UCSD-AML1 (cell line): ENCODE results near the gene JMJD1C.
"Not testable (repeated sequence)": the region's sequence is repeated elsewhere in the genome, so short reads cannot be mapped to it uniquely, and the experiment has no call there.

Experiments used
- DNase-seq: peaks from one replicate; lab custom pipeline; 2025; ENCODE audit not compliant: unreplicated experiment; lab: John Stamatoyannopoulos, UW

The JMJD1C gene

GRCh38 chr10:63410633-63411032 lies 55.1 kb downstream of the JMJD1C start:
- DNase-seq: no peak

DNA sequence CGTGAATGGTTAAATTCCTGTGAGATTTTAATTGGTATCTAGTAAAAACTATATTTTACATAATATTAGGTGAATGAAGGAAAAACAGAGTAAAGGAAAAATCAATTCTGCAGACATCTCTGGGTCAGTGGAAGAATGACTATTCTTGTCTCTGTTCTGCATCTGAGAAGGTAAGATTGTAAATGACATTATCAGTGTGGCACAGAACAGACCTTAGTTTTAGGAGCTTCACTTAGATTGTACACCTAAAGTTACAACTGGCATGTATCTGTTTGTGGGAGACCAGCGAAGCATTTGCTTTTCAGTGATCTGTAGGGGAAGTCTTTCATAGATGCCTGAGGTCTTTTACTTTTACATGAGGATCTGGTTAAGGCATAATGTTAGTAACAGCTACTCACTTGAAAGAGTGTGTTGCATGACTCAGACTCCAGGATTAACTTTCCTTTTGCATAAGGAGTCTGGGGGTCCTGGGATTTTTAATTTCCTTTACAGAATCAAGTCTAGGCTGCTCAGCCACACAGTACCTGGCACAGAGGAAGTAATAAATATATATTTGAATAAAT lies 56.2 kb downstream of the JMJD1C start:
- DNase-seq: no peak

DNA sequence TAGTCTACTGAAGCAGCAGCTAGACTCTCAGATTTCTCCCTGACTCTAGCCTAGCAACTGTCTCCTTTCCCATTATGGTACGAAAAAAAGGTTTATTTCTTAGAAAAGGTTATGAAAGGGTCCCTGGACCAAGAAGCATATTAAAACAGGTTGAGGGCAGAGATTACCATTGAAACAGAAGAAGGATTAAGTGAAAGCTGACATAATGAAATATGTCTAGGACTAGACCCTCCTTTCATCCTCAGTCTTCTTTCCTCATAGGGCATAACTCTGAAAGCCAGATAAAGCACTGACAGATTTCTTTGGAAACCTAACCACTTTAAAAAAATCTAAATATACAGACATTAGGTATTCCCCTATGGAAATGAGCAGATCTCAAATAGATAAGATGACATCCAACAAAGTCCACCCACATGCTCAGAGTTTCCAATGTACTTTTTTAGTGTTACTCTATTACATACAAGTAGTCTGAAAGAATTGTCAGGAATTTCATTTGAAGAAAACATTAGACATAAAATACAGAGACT lies 58.6 kb downstream of the JMJD1C start:
- DNase-seq: no peak

DNA sequence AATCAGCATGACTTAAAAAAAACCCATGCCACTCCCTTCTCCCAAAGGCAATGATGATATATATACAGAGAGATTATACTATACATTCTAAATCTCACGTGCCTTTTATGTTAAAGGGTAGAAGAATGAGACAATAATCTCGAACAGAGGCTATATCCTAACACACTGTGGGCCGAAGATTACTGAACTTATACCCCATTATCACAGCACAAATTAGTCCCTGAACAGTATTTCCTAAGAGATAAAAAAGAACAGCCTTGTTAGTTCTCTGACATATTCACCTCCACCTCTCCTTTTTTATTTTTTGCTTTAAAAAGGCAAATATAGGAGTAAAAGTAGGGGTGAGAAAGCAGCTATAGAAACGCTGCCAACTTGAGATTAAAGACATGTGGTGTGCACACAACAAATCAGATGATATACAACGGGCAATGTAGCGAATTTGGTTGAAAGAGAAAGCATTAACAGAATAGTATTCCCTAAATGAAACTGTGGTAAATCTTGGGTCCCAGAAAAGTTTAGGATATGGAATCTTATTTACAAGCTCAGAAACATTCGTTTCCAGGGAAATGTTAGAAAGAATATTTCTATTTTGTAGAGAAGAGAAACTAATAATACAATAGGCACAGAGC lies 69.5 kb downstream of the JMJD1C start:
- no peak for DNase-seq

DNA sequence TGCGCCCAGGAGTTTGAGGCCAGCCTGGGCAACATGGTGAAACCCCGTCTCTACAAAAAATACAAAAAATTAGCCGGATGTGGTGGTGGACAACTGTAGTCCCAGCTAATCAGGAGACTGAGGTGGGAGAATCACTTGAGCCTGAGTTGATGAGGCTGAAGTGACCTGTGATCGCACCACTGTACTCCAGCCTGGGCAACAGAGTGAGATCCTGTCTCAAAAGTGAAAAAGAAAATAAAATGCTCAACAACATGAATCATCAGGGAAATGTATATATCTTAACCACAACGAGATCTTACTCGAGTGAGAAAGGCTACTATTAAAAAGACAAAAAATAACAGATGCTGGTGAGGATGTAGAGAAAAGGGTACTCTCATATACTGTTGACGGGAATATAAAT lies 72.7 kb downstream of the JMJD1C start:
- DNase-seq: no peak

DNA sequence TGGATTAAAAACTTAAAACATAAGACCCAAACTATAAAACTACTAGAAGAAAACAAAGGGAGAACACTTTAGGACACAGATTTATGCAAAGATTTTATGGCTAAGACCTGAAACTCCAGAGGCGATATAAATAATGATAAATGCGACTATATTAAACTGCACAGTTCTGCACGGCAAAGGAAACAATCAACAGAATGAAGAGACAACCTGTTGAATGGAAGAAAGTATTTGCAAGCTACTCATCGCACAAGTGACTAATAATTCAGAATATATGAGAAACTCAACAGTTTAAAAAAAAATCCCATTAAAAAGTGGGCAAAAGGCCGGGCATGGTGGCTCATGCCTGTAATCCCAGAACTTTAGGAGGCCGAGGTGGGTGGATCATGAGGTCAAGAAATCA lies 73.6 kb downstream of the JMJD1C start:
- no peak for DNase-seq

- no peak for DNase-seq
These were observed 74.0 kb downstream of the JMJD1C start for GRCh38 chr10:63391812-63392211.

- no peak for DNase-seq
These were observed 75.3 kb downstream of the JMJD1C start for GRCh38 chr10:63390521-63390920.

DNA sequence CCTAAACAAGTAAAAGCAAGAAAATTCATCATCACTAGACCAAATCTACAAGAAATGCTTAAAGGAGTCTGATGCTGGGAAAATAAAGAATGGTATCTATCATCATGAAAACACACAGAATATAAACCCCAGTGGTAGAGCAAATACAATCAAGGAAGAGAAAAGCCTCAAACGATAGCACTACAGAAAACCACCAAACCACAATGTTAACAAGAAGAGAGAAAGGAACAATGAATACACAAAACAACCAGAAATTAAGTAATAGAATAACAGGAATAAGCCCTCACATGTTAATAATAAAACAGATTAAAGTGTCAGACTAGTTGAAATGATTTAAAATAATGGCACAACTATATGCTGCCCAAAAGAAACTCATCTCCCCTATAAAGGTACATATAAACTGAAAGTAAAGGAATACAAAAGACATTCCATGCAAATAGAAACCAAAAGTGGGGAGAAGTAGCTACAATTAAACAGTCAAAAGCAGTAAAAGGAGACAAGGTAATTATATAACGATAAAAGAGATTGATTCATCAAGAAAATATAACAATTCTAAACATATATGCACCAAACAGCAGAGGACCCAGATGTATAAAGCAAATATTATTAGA lies 77.3 kb downstream of the JMJD1C start:
- no peak for DNase-seq

- DNase-seq: no peak
These were observed 80.5 kb downstream of the JMJD1C start for GRCh38 chr10:63385254-63385653.

DNA sequence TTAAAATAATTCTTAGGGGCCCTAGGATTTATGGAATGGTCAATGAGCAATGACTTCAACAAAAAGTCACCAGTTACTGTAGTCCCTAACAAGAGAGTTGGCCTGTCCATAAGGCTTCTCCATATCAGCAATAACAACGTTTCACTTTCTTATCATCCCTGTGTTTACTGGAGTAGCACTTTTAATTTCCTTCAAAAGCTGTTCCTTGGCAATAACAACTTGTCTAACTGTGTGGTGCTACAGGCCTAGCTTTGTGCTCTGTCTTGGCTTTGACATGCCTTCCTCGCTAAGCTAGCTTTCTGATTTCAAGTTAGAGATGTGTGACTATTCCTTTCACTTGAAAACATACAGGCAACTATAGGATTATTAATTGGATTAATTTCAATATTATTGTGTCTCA lies 81.1 kb downstream of the JMJD1C start:
- no peak for DNase-seq

DNA sequence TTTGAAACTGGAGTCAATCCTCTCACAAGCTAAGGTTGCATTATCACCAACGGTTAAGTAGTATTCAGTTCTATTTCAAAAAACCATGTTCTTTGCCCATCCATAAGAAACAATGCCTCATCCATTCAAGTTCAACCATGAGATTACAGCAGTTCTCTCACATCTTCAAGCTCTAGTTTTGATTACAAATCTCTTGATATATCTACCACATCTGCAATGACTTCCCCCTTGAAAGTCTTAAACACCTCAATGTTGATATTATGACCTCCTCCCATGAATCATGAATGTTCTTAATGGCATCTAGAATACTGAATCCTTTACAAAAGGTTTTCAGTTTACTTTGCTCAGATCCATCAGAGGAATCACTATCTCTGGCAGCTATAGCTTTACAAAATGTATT lies 81.8 kb downstream of the JMJD1C start:
- no peak for DNase-seq

- no peak for DNase-seq
These were observed 82.6 kb downstream of the JMJD1C start for GRCh38 chr10:63383141-63383540.

DNA sequence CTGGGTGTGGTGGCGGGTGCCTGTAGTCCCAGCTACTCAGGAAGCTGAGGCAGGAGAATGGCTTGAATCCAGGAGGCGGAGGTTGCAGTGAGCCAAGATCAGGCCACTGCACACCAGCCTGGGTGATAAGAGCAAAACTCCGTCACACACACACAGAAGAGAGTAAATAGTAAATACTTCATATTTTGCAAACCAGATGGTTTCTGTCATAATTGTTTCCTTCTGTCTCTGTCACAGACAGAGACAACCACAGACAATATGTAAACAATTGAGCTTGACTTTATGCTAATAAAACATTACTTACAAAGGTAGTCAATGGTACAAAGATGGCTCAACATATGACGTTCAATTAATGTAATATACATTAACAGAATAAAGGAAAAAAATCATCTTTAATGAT lies 83.7 kb downstream of the JMJD1C start:
- DNase-seq: no peak

GRCh38 chr10:63377305-63377661 lies 88.5 kb downstream of the JMJD1C start:
- not testable (repeated sequence) for DNase-seq

DNA sequence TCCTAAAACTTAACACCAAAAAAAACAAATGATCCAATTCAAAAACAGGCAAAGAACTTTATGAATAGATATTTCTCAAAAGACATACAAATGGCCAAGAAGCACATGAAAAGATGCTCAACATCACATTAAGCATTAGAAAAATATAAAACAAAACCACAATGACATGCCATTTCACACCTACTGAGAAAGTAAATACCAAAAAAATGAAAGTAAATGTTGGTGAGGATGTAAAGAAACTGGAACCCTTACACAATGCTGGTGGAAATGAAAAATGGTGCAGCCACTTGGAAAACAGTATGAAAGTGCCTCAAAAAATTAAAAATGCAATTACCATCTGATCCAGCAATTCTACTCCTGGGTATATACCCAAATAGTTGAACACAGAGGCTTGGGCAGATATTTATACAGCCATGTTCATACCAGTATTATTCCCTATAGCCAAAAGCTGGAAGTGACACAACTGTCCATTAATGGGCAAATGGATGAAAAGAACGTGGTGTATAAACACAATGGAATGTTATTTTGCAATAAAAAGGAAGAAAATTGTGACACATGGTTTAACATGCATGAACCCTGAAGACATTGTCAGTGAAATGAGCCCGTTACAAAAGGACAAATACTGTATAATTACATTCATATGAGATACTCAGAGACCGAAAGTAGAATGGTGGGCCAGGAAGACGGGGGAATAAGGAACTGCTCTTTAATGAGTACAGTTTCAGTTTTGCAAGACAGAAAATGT lies 89.0 kb downstream of the JMJD1C start:
- no peak for DNase-seq

- DNase-seq: no peak
These were observed 89.9 kb downstream of the JMJD1C start for GRCh38 chr10:63375859-63376258.

DNA sequence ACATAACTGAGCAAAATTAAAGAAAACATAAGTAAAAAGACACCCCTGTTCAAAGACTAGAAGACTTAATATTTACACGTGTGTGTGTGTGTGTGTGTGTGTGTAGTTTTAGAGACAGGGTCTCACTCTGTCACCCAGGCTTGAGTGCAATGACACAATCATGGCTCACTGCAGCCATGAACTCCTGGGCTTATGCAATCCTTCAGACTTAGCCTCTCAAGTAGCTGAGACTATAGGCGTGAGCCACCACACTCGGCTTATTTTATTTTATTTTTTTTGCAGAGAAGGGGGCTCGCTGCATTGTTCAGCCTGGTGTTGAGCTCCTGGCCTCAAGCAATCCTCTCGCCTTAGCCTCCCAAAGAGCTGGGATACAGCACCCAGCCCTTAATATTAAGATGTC lies 90.3 kb downstream of the JMJD1C start:
- no peak for DNase-seq

GRCh38 chr10:63374991-63375390 lies 90.8 kb downstream of the JMJD1C start:
- DNase-seq: no peak

- DNase-seq: no peak
These were observed 92.6 kb downstream of the JMJD1C start for GRCh38 chr10:63373176-63373575.

GRCh38 chr10:63369711-63370110 lies 96.1 kb downstream of the JMJD1C start:
- DNase-seq: no peak

DNA sequence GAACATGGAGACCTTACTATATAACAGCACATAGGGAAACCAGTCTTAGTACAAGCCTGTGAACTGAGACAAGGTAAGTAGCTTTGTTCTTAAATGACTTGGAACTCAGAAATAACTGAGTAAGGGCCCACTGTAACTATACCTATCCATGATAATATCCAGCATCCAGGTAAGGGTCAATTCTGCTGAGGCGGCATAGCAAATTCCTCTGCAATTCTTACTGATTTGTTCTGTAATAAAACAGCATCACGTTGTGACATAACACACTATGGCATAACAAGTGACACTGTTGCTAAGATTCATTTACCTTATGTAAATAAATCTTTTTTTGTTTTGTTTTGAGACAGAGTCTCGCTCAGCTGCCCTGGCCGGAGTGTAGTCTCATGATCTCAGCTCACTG lies 97.4 kb downstream of the JMJD1C start:
- no peak for DNase-seq
